ENCODE measurements around the gene C5AR1.

GRCh38 chr19:47260476-47260875, 49.2 kb upstream of the C5AR1 start:
- TF ChIP-seq RAD21 (IDR thresholded peaks at IDR 0.05; ENCODE audit: low read depth) (no peak), CREB1 (IDR thresholded peaks at IDR 0.05; ENCODE audit: low read depth) (no peak), CEBPB (IDR thresholded peaks at IDR 0.05) (no peak), EP300 (IDR thresholded peaks at IDR 0.05; ENCODE audit: borderline replicate concordance) (no peak)
